SK-N-SH treated with all-trans-retinoic acid at 6 μM for 48 hours (cell line): Measurements from ENCODE around the gene UNC93B1.

Experiments used
- OSR1 ChIP-seq: fragments of 250-450 bp; sonication (Bioruptor Pico); IDR thresholded peaks from 2 replicates; pipeline ENCODE4 v1.8.0; 2022; ENCODE audit warnings: moderate library complexity, mild to moderate bottlenecking, inconsistent platforms
- PPARA ChIP-seq: fragments of 250-450 bp; sonication (Bioruptor Pico); IDR thresholded peaks from 2 replicates; pipeline ENCODE4 v1.5.0; 2020; ENCODE audit warnings: mild to moderate bottlenecking, borderline replicate concordance
- RARB ChIP-seq: fragments of 250-450 bp; sonication (Bioruptor Pico); IDR thresholded peaks from 2 replicates; pipeline ENCODE4 v1.8.0; 2021; ENCODE audit warnings: mild to moderate bottlenecking, moderate library complexity
- TOX ChIP-seq: fragments of 250-450 bp; sonication (Bioruptor Pico); IDR thresholded peaks from 2 replicates; pipeline ENCODE4 v1.8.0; 2021; ENCODE audit warnings: mild to moderate bottlenecking, moderate library complexity, borderline replicate concordance
- ZFP30 ChIP-seq: fragments of 450-650 bp; formaldehyde crosslinking; IDR thresholded peaks from 2 replicates; pipeline ENCODE4 v1.5.0; 2022; ENCODE audit warnings: mild to moderate bottlenecking, moderate library complexity
- TF ChIP-seq, protein P1 (sequence below): fragments of 250-450 bp; sonication (Bioruptor Pico); IDR thresholded peaks from 2 replicates; pipeline ENCODE4 v1.8.0; 2020; ENCODE audit warnings: mild to moderate bottlenecking, moderate library complexity, borderline replicate concordance

DNA sequence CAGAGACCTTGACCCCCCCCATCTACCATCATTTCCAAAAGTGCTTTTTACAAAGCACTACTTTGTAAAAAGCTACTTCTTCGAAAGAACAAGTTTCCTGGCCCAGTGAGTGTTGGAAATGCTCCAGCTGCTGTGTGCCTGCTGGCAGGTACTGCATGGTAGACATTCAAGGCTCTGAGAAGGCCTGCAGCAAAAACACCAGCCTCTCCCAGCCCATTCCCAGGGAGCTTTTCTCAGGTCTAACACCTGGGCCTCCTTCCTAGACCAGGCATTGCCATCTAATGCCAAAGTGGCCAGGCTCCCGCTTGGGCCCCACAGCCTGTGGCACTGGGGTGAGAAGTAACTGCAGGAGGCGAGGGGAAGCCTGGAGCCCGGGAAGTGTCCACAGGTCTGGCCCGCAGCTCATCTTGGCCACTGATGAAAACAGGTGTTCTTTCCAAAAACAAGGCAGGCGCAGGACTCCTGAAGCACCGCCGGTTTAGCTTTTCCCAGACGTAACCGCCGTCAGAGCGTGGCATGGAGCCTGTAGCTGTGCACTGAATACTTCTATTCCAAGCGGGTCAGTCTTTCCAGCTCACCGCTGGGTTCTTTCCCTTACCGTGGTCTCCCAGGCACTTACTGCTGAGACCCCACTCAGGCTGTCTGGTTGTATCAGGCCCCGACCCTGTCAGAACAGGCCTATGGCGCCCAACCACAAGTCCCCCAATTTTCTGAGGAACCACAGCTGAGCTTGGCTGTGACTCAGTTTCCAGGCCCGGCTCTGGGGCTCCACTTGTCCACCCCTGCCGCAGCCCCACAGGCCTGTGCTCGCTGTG, 33.7 kb upstream of the UNC93B1 start:
- TF ChIP-seq PPARA (CRISPR knock-in tag) (no peak), TOX (CRISPR knock-in tag) (no peak), OSR1 (CRISPR knock-in tag) (no peak), RARB (no peak), ZFP30 (no peak)
- TF ChIP-seq, protein P1, sequence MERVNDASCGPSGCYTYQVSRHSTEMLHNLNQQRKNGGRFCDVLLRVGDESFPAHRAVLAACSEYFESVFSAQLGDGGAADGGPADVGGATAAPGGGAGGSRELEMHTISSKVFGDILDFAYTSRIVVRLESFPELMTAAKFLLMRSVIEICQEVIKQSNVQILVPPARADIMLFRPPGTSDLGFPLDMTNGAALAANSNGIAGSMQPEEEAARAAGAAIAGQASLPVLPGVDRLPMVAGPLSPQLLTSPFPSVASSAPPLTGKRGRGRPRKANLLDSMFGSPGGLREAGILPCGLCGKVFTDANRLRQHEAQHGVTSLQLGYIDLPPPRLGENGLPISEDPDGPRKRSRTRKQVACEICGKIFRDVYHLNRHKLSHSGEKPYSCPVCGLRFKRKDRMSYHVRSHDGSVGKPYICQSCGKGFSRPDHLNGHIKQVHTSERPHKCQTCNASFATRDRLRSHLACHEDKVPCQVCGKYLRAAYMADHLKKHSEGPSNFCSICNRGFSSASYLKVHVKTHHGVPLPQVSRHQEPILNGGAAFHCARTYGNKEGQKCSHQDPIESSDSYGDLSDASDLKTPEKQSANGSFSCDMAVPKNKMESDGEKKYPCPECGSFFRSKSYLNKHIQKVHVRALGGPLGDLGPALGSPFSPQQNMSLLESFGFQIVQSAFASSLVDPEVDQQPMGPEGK, result no peak
